ENCODE data around the gene KCNIP1.

DNA sequence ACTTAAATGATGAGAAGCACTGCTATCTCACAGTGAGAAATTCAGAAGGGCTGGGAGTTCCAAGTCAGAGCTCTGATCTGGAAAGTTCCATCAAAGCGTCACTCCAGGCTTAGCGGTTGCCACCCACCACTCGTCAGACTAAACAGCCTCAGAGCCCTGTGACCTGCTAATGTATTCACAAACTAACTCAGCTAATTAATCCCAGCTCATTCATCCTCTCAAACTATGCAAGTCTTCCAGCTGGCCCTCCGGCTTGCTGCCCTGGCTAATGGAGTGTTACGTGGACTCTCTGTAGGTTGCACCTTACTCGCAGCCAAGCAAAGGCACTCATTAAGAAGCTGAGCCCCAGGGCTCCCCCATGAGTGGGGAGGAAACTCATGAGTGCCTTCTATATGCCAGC lies 197.5 kb downstream of the KCNIP1 start:
- TF ChIP-seq, protein P1, sequence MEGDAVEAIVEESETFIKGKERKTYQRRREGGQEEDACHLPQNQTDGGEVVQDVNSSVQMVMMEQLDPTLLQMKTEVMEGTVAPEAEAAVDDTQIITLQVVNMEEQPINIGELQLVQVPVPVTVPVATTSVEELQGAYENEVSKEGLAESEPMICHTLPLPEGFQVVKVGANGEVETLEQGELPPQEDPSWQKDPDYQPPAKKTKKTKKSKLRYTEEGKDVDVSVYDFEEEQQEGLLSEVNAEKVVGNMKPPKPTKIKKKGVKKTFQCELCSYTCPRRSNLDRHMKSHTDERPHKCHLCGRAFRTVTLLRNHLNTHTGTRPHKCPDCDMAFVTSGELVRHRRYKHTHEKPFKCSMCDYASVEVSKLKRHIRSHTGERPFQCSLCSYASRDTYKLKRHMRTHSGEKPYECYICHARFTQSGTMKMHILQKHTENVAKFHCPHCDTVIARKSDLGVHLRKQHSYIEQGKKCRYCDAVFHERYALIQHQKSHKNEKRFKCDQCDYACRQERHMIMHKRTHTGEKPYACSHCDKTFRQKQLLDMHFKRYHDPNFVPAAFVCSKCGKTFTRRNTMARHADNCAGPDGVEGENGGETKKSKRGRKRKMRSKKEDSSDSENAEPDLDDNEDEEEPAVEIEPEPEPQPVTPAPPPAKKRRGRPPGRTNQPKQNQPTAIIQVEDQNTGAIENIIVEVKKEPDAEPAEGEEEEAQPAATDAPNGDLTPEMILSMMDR (IDR thresholded peaks at IDR 0.05), result no peak
- TF ChIP-seq POLR2A (IDR thresholded peaks at IDR 0.05) (no peak), POLR2AphosphoS5 (IDR thresholded peaks at IDR 0.05) (no peak)
